Naive thymus-derived CD4-positive, alpha-beta T cell (primary cell): ENCODE data around the gene LIMS4. TPM values are rescaled to one million over a fixed set of nuclear protein-coding genes. Genes with fewer than 3 reads are reported as not detected.
"Not testable (repeated sequence)": the region's sequence is repeated elsewhere in the genome, so short reads cannot be mapped to it uniquely, and the experiment has no call there.

ENCODE experiments used
- ATAC-seq: fragments of 150-1000 bp; cut with Tn5 transposase; 2 replicates; pipeline ENCODE4 v1.10.0; 2021; ENCODE audit warnings: mild to moderate bottlenecking, moderate library complexity
- CTCF ChIA-PET: fragments of 350-600 bp; sonication (Branson Sonifier 250); formaldehyde crosslinking; loops from one replicate; lab custom pipeline; 2021; ENCODE audit warnings: antibody characterized with exemption; lab: Charles Lee
- POLR2A ChIA-PET: fragments of 350-600 bp; sonication (Branson Sonifier 250); formaldehyde crosslinking; loops from one replicate; lab custom pipeline; 2021; ENCODE audit warnings: antibody characterized with exemption, inconsistent platforms; lab: Charles Lee
- DNase-seq, 9 donors: peaks; one replicate each; pipeline versions ENCODE4 v3.0.0 to v3.0.0-alpha.2; 2020 to 2022; ENCODE audit warnings: mixed read lengths in 1 of 9
- H3K27ac ChIP-seq: one replicate; pipeline ENCODE4 v1.7.0; 2013; ENCODE audit warnings: mild to moderate bottlenecking, low read depth, low read length, moderate library complexity
- H3K27me3 ChIP-seq, 2 donors: one replicate each; pipeline ENCODE4 v1.7.0; 2013; ENCODE audit warnings: low read length in 2 of 2, mild to moderate bottlenecking in 2 of 2, moderate library complexity in 2 of 2; ENCODE audit not compliant: control insufficient read depth in 2 of 2, insufficient read depth in 2 of 2
- H3K36me3 ChIP-seq, 3 experiments: 1 replicate in 2 of 3; 2 replicates in 1 of 3; pipeline ENCODE4 v1.7.0; 2013; ENCODE audit warnings: low read length in 3 of 3, mild to moderate bottlenecking in 3 of 3, moderate library complexity in 1 of 3; ENCODE audit not compliant: insufficient read depth in 3 of 3, control insufficient read depth in 2 of 3
- H3K4me1 ChIP-seq, 2 donors: one replicate each; pipeline ENCODE4 v1.7.0; 2013; ENCODE audit warnings: low read length in 2 of 2, mild to moderate bottlenecking in 2 of 2, moderate library complexity in 1 of 2; ENCODE audit not compliant: control insufficient read depth in 2 of 2, insufficient read depth in 2 of 2
- H3K4me3 ChIP-seq: 2 replicates; pipeline ENCODE4 v1.7.0; 2013; ENCODE audit warnings: mild to moderate bottlenecking, low read length
- H3K9me3 ChIP-seq, 3 experiments: 1 replicate in 2 of 3; 2 replicates in 1 of 3; pipeline ENCODE4 v1.7.0; 2013; ENCODE audit warnings: low read length in 3 of 3; ENCODE audit not compliant: control insufficient read depth in 2 of 3
- H3K27ac Mint-ChIP-seq, 9 donors: one replicate each; pipeline ENCODE4 v1.8.0; 2020 to 2022; ENCODE audit warnings: mixed read lengths in 9 of 9, mild to moderate bottlenecking in 8 of 9, moderate library complexity in 5 of 9, inconsistent platforms in 2 of 9
- H3K27me3 Mint-ChIP-seq, 5 donors: one replicate each; pipeline ENCODE4 v1.8.0; 2021 to 2022; ENCODE audit warnings: mixed read lengths in 5 of 5, mild to moderate bottlenecking in 1 of 5
- H3K36me3 Mint-ChIP-seq, 5 donors: one replicate each; pipeline ENCODE4 v1.8.0; 2020 to 2022; ENCODE audit warnings: mixed read lengths in 5 of 5, mild to moderate bottlenecking in 3 of 5, inconsistent platforms in 1 of 5
- H3K4me1 Mint-ChIP-seq, 7 donors: one replicate each; pipeline ENCODE4 v1.8.0; 2020 to 2022; ENCODE audit warnings: mixed read lengths in 7 of 7, mild to moderate bottlenecking in 3 of 7, inconsistent platforms in 1 of 7
- H3K4me3 Mint-ChIP-seq, 10 donors: one replicate each; pipeline ENCODE4 v1.8.0; 2020 to 2022; ENCODE audit warnings: mild to moderate bottlenecking in 10 of 10, mixed read lengths in 10 of 10, moderate library complexity in 6 of 10, inconsistent platforms in 2 of 10
- H3K9me3 Mint-ChIP-seq, 11 donors: one replicate each; pipeline ENCODE4 v1.8.0; 2020 to 2022; ENCODE audit warnings: mixed read lengths in 11 of 11, mild to moderate bottlenecking in 4 of 11, inconsistent platforms in 1 of 11, moderate library complexity in 1 of 11
- intact Hi-C, 2 donors: fragments of 100-400 bp; cut with micrococcal nuclease; formaldehyde crosslinking; loops; one replicate each; pipeline ENCODE4 v1.15.1; 2023
- polyA plus RNA-seq, 2 donors: library from polyadenylated mRNA; unstranded; fragments of 300-500 nt; fragmentation: Illumina TruSeq; gene quantifications; one replicate each; pipeline ENCODE4 v1.2.3, GENCODE V29; 2021
- total RNA-seq, 6 experiments: library from RNA in 5 of 6; stranded (reverse) in 5 of 6; gene quantifications; 1 replicate in 5 of 6; 2 replicates in 1 of 6; pipeline ENCODE4 v1.2.3 and lab custom pipeline; 2021 to 2026

The LIMS4 gene
- total and polyA plus RNA-seq, 7 experiments from 2014 or later: 0.19 to 2.6 (median 1.1) TPM

GRCh38 chr2:110449127-110449947 is 23.3 kb downstream of the LIMS4 start:
- H3K36me3 Mint-ChIP-seq, H3K4me3 Mint-ChIP-seq, intact Hi-C loops, CTCF ChIA-PET, H3K4me1 ChIP-seq, H3K27ac ChIP-seq, ATAC-seq, POLR2A ChIA-PET, H3K9me3 ChIP-seq, H3K4me3 ChIP-seq, H3K27me3 Mint-ChIP-seq, H3K27me3 ChIP-seq, DNase-seq, H3K4me1 Mint-ChIP-seq, H3K27ac Mint-ChIP-seq, H3K36me3 ChIP-seq, H3K9me3 Mint-ChIP-seq: not testable (repeated sequence)

- H3K27ac Mint-ChIP-seq, H3K4me1 ChIP-seq, intact Hi-C loops, H3K4me3 ChIP-seq, H3K4me1 Mint-ChIP-seq, DNase-seq, H3K9me3 ChIP-seq, H3K36me3 ChIP-seq, CTCF ChIA-PET, H3K36me3 Mint-ChIP-seq, H3K27ac ChIP-seq, H3K27me3 Mint-ChIP-seq, POLR2A ChIA-PET, H3K9me3 Mint-ChIP-seq, ATAC-seq, H3K27me3 ChIP-seq, H3K4me3 Mint-ChIP-seq: not testable (repeated sequence)
These were observed 26.0 kb downstream of the LIMS4 start for GRCh38 chr2:110446644-110447043.

- H3K36me3 ChIP-seq, DNase-seq, H3K4me3 ChIP-seq, H3K27ac ChIP-seq, H3K27me3 ChIP-seq, H3K27me3 Mint-ChIP-seq, H3K9me3 ChIP-seq, H3K27ac Mint-ChIP-seq, POLR2A ChIA-PET, ATAC-seq, intact Hi-C loops, H3K9me3 Mint-ChIP-seq, CTCF ChIA-PET, H3K4me1 Mint-ChIP-seq, H3K4me1 ChIP-seq, H3K4me3 Mint-ChIP-seq, H3K36me3 Mint-ChIP-seq: not testable (repeated sequence)
These were observed 29.2 kb downstream of the LIMS4 start for GRCh38 chr2:110443305-110444005.

GRCh38 chr2:110441905-110442304 is 30.7 kb downstream of the LIMS4 start:
- intact Hi-C loops, H3K27ac ChIP-seq, CTCF ChIA-PET, H3K36me3 Mint-ChIP-seq, H3K9me3 Mint-ChIP-seq, ATAC-seq, DNase-seq, H3K27ac Mint-ChIP-seq, H3K27me3 Mint-ChIP-seq, POLR2A ChIA-PET, H3K4me1 ChIP-seq, H3K9me3 ChIP-seq, H3K4me3 Mint-ChIP-seq, H3K4me3 ChIP-seq, H3K4me1 Mint-ChIP-seq, H3K36me3 ChIP-seq, H3K27me3 ChIP-seq: not testable (repeated sequence)

GRCh38 chr2:110434565-110434964 is 38.1 kb downstream of the LIMS4 start:
- intact Hi-C loops, H3K27me3 ChIP-seq, H3K4me1 Mint-ChIP-seq, ATAC-seq, H3K27ac Mint-ChIP-seq, POLR2A ChIA-PET, H3K4me3 Mint-ChIP-seq, H3K36me3 ChIP-seq, H3K9me3 ChIP-seq, CTCF ChIA-PET, H3K9me3 Mint-ChIP-seq, H3K36me3 Mint-ChIP-seq, H3K4me3 ChIP-seq, H3K27ac ChIP-seq, H3K4me1 ChIP-seq, DNase-seq, H3K27me3 Mint-ChIP-seq: not testable (repeated sequence)

GRCh38 chr2:110425725-110426124 is 46.9 kb downstream of the LIMS4 start:
- CTCF ChIA-PET, H3K36me3 Mint-ChIP-seq, H3K4me3 Mint-ChIP-seq, H3K9me3 ChIP-seq, ATAC-seq, H3K27ac Mint-ChIP-seq, H3K36me3 ChIP-seq, H3K4me1 ChIP-seq, H3K4me3 ChIP-seq, POLR2A ChIA-PET, H3K4me1 Mint-ChIP-seq, H3K27me3 Mint-ChIP-seq, DNase-seq, H3K9me3 Mint-ChIP-seq, H3K27me3 ChIP-seq, H3K27ac ChIP-seq, intact Hi-C loops: not testable (repeated sequence)

GRCh38 chr2:110424421-110424820 is 48.2 kb downstream of the LIMS4 start:
- H3K27me3 ChIP-seq, H3K4me3 Mint-ChIP-seq, H3K27ac Mint-ChIP-seq, H3K4me1 Mint-ChIP-seq, ATAC-seq, H3K9me3 ChIP-seq, H3K36me3 ChIP-seq, intact Hi-C loops, CTCF ChIA-PET, H3K27ac ChIP-seq, DNase-seq, H3K4me3 ChIP-seq, H3K27me3 Mint-ChIP-seq, H3K4me1 ChIP-seq, H3K9me3 Mint-ChIP-seq, H3K36me3 Mint-ChIP-seq, POLR2A ChIA-PET: not testable (repeated sequence)
